Measurements from ENCODE around the gene ALDH1L1.

ALDH1L1 gene

GRCh38 chr3:126180477-126181397 is at the start of gene ALDH1L1:
ALDH1L1 (minus strand) TSS chr3:126180586; CDS start chr3:126160979, 19,607 bp downstream.
- DNase-seq = no peak

- DNase-seq = no peak
These were observed 46.0 kb upstream of the ALDH1L1 start for GRCh38 chr3:126226374-126226773.

GRCh38 chr3:126216416-126216815 is 36.0 kb upstream of the ALDH1L1 start:
- DNase-seq = no peak

GRCh38 chr3:126213379-126214028 is 33.1 kb upstream of the ALDH1L1 start:
- DNase-seq = no peak

GRCh38 chr3:126212620-126213378 is 32.4 kb upstream of the ALDH1L1 start:
- peak; percentile 8 for DNase-seq

GRCh38 chr3:126212250-126212619 is 31.8 kb upstream of the ALDH1L1 start:
- no peak for DNase-seq

GRCh38 chr3:126211569-126211968 is 31.2 kb upstream of the ALDH1L1 start:
- DNase-seq = no peak

- no peak for DNase-seq
These were observed 30.2 kb upstream of the ALDH1L1 start for GRCh38 chr3:126210606-126211005.

GRCh38 chr3:126209741-126210140 is 29.4 kb upstream of the ALDH1L1 start:
- no peak for DNase-seq

- peak; percentile 28 for DNase-seq
These were observed 28.3 kb upstream of the ALDH1L1 start for GRCh38 chr3:126208606-126209256.

GRCh38 chr3:126208182-126208581 is 27.8 kb upstream of the ALDH1L1 start:
- DNase-seq = no peak

GRCh38 chr3:126207166-126207565 is 26.8 kb upstream of the ALDH1L1 start:
- DNase-seq = no peak

- DNase-seq = no peak
These were observed 25.6 kb upstream of the ALDH1L1 start for GRCh38 chr3:126205717-126206655.

- DNase-seq = no peak
These were observed 22.3 kb upstream of the ALDH1L1 start for GRCh38 chr3:126202680-126203079.

GRCh38 chr3:126202276-126202675 is 21.9 kb upstream of the ALDH1L1 start:
- DNase-seq = no peak

GRCh38 chr3:126201168-126201567 is 20.8 kb upstream of the ALDH1L1 start:
- DNase-seq = no peak

- DNase-seq = no peak
These were observed 20.1 kb upstream of the ALDH1L1 start for GRCh38 chr3:126200534-126200933.

- no peak for DNase-seq
These were observed 18.9 kb upstream of the ALDH1L1 start for GRCh38 chr3:126199256-126199655.

- DNase-seq = peak; percentile 10
These were observed 17.6 kb upstream of the ALDH1L1 start for GRCh38 chr3:126197854-126198584.

GRCh38 chr3:126197343-126197742 is 17.0 kb upstream of the ALDH1L1 start:
- DNase-seq = no peak

GRCh38 chr3:126194713-126195305 is 14.4 kb upstream of the ALDH1L1 start:
- DNase-seq = no peak
